DLD1 (cell line): ENCODE results near the gene IL2.

Experiments
- in situ Hi-C: cut with HindIII; loops from 2 replicates; pipeline ENCODE4 v1.10.0; 2017; ENCODE audit warnings: low sequenced_read_pairs

The IL2 gene

DNA sequence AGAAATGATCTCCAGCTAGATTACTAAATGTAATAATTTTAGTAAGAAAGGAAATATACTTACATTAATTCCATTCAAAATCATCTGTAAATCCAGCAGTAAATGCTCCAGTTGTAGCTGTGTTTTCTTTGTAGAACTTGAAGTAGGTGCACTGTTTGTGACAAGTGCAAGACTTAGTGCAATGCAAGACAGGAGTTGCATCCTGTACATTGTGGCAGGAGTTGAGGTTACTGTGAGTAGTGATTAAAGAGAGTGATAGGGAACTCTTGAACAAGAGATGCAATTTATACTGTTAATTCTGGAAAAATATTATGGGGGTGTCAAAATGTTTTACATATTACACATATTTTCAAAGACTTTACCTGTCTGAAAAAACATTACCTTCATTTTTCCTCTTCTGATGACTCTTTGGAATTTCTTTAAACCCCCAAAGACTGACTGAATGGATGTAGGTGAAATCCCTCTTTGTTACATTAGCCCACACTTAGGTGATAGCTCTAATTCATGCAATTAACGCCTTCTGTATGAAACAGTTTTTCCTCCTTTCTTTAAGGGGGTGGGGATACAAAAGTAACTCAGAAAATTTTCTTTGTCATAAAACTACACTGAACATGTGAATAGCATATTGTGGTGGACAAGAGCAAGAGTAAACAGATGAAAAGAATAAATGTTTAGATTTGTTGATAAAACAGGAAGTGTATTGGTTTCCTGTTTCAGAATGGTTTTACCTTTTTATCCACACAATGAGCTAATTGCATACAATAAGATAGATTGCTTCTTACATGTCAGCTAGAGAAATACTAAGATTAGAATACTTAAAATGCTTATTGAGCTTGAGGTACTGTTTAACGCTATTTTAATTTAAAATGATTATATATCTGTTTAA lies at the start of gene IL2:
TSS of gene IL2 (minus strand) at position 495 of the 886 bp plus-strand sequence. CDS start at position 210, 285 bp downstream.
- in situ Hi-C loops: no loop called here

DNA sequence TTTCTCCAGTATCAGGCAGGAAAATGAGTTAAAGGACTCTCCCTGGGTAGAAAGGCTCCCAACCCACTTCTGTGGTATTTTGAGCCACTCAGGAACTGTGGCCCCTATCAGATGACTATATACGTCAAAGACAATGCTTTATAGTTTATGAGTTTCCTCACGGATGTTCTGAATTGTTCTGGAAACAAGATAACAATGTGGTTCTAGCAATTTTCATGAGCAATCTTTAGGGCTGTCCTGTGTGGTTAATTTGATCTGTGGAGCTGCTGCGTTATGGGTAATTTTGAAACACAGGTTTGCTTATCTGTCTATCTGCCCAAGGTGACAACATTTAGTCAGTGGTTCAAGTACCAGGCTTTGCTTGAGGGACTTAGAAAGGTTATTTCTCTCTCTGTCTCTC lies 46.7 kb upstream of the IL2 start:
- in situ Hi-C loops: no loop called here

DNA sequence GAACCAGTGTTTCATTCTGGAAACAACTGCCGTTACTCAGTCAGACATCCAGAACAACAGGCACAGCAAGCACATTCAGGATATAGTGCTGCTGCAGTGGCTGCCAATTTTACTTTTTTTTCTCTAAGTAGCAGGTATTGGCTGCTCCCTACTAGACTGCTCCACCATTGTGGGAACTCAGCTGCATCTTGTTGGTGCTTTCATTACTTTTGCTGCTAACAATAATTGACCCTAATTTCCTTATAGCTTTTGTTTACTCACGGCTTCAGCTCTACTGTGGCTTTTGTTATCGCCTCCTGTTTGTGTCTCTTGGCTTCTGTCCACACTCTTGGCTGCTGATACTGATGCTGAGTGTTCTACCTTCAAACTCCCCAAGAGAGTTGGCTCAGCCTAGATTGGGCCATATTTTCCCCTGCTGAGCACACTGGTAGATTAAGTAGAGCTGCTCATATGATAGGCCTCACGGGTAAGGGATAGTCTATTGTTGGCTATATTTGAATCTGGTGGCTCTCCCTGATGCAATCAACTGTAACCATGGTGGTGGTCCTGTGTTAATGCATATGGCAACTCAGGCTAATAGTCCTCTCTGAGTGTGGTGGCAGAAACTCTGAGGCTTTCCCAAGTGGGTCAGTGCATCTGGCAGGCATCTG lies 44.5 kb upstream of the IL2 start:
- in situ Hi-C loops: no loop called here

DNA sequence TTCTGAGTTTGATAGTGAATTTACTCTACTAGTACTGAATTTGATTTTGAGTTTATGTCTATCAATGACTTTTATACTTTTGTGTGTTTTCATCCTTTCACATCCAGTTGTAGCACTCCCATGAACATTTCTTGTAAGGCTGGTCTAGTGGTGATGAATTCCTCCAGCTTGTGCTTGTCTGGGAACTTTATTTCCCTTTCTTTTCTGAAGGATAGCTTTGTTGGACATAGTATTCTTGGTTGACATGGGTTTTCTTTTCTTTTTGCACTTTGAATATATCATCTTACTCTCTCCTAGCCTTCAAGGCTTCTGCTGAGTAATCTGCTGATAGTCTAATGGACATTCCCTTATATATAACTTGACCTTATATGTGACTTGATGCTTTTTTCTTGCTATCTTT lies 32.5 kb upstream of the IL2 start:
- in situ Hi-C loops: no loop called here

DNA sequence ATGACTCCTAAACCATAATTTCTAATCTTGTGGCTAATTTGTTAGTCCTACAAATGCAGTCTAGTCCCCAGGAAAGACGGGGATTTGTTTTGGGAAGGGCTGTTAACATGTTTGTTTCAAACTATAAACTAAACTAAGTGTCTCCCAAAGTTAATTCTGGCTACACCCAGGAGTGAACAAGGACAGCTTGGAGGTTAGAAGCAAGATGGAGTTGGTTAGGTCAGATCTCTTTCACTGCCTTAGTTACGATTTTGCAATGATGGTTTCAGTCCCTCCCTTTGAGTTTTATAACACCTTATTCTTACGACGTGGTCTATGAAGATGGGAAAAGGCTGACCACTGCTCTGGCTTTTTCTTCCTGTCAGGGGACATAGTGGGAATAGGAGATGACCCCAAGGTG lies 27.0 kb upstream of the IL2 start:
- in situ Hi-C loops: no loop called here

DNA sequence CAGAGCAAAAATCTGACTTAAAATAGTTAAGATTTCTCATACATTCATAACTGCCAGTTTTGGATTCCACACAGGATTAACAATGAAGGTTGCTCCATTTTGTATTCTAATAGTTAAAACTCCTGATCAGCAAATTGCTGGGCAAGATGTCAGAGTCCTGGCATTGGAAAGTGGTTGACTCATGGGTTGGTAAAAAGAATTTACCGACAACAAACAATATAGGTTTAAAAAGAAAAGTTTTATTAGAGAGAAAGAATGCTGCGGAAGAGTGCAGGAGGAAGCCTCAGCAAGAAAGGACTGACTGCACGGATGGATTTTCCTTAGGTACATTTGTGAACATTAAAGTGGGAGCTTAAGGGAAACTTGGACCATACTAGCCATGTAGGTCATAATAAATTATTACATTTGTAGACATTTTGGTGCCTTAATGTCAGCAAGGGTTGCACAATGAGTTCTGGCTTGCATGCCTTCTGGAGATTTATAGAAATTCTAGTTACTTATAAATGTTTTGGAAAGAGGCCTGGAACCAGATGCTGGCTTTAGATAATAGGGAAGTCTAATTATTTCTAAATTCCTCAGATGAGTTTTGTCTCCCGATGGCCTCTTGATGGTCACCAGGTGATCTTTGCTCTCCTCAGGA lies 25.4 kb upstream of the IL2 start:
- in situ Hi-C loops: no loop called here

DNA sequence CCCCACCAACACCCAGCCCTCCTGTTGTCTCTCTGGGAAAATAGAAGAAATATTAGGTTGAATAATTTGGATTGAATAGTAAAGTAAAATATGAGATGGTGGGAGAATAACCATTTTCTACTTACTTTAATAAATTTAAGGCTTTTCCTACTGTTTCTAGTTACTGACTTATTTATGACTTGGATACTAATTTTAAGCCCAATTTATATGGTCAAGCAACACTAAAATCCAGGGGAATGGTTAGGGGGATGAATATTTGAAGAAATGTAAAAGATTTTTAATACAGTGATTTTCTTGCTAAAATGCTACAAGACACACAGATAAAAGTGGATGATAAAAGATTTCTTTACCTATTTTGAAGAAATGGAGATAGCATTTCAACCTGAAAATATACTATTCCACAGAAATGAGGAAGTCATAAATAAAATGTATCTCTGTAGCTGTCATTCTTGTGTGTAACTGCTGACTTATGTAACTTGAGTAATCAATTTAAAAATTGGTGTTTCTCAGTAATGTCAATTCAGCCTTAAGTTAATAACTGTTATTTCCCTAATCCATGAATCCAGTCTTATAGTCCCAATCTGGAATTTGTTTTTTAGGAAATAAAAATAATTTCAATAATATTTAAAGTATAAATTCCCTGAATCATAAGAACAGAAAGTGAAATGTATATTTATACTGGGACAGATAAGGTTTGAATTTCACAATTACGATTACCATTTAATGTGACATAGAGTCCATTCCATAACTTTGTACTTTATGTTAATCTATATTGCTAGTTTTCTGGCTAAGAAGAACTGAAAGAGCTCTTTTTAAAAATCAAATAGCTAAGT lies 24.3 kb upstream of the IL2 start:
- in situ Hi-C loops: no loop called here

DNA sequence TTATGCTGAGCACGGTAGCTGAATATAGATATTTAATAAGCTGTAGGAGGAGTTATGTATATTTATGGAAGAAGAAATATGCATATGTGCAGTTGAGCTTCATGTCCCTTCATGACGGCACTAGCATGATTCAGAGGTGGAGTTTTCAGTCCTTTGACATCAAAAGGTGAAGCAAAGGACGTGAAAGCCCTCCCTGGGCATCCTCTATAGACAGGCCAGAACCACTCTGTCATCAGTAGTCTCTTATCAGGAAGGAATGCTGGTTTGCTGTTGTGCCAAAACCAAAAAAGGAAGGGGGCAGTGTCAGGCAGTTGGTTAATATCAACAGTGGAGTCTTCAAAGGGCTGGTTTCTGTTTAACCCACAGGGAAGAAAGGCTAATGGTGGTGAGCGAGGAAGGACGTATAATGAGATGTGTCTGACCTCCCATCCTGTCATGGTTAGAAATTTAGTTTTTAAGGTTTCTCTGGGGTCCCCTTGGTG lies 23.5 kb upstream of the IL2 start:
- in situ Hi-C loops: no loop called here

DNA sequence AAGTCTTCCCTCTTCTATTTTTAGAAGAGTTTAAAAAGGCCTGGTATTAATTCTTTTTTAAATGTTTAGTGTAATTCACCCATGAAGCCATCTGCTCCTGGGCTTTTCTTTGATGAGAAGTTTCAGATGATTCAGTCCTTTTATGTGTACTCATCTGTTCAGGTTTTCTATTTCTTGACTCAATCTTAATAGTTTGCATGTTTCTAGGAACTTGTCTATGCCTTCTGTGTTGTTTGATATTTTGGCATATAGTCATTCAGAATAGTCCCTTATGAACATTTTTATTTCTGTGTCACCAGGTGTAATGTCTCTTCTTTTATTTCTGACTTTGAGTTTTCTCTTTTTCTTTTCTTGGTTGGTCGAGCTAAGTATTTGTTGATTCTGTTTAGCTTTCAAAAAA lies 20.2 kb upstream of the IL2 start:
- in situ Hi-C loops: no loop called here

DNA sequence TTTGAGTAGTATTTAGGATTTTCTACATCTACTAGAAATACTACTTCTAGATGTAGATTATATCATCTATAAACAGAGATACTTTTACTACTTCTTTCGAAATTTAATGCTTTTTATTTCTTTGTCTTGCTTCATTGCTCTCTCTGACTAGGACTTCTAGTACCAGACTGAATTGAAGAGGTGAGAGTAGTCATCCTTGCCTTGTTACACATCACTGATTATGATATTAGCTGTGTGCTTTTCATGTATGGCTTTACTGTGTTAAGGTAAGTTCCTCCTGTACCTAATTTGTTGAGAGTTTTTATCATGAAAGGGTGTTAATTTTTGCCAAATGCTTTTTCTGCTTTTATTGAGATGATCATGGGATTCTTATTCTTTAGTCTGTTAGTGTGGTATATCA lies 19.6 kb upstream of the IL2 start:
- in situ Hi-C loops: no loop called here

DNA sequence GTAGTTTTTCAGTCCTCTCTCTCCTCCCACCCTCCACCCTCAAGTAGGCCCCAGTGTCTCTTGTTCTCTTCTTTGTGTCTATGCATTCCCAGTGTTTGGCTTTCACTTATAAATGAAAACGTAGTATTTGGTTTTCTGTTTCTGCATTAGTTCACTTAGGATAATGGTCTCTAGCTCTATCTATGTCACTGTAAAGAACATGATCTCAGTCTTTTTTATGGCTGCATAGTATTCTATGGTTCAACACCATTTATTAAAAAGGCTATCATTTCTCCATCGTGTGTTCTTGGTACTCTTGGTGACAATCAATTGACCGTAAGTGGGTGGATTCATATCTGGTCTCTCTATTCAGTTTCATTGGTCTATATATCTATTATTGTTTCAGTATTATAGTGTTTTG lies 18.7 kb upstream of the IL2 start:
- in situ Hi-C loops: no loop called here

DNA sequence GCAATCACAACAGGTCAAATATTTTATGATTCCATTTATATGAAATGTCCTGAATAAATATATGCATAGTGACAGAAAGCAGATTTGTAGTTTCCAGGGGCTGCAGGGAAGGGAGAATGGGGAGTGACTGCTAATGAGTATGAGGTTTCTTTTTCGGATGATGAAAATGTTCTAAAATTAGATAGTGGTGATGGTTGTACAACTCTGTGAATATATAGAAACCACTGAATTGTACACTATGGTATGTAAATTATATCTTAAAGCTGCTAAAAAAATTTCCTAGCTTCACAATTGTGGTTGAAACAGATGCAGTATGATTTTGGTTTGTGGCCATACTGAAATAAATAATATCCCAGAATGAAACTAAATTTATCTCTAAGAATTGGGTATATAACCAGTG lies 12.9 kb upstream of the IL2 start:
- in situ Hi-C loops: no loop called here

DNA sequence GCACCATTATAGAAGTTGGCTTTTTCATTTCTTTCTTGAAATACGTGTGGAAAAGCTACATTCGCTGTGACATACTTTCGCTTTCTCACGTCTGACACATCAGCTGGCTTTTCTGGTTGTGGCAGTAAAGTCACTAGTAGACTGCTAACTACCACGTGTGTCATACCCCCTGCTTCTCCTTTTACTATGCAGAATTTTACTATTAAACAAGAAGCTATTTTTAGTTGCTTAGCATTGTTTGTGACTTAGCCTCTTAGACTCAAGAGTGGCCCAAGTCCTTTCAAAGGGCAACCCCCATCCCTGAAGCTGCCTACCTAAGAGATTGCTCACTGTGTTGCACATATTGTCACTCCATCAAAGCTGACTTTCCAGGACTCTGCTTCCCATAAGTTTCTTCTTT lies 2.1 kb upstream of the IL2 start:
- in situ Hi-C loops: no loop called here

DNA sequence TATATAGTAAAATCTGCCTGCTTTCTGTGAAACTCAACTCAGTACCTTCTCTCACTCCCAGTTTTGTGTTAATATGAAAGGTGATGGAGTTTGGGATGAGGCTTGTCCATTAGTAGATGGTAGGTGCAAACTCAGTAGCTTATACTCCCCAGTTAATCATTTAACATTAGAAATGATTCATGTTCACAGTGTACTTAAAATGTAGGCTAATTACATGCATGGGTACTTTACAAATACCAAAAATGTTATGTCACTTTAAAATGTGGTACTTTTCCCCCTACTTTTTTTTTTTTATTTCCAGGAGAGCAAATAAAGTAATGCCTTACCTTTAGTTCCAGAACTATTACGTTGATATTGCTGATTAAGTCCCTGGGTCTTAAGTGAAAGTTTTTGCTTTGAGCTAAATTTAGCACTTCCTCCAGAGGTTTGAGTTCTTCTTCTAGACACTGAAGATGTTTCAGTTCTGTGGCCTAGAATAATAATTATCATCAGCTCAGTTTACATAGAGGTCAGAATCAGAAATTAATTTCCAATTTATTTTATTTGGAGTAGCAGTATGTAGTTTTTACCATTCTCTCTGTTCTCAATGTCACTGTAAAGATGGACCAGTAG lies 3.0 kb downstream of the IL2 start:
- in situ Hi-C loops: no loop called here

DNA sequence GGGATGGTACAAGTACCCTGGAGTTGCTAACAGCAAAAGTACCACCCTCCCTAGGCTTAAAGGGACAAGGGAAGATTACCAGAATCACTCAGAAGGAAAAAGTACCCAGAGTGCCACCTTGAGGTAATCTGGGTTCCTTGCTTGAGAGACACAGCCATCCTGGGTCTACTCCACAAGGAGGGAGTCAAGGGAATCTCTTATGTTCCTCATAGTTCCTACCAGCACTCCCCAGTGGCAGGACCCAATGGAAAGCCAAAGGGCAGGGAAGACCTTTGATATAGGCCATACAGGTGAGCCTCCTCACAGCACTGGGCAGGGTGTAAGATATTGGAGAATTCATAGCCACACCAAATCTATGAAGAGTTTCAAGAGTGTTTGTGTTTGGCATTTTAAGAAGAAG lies 5.7 kb downstream of the IL2 start:
- in situ Hi-C loops: no loop called here

DNA sequence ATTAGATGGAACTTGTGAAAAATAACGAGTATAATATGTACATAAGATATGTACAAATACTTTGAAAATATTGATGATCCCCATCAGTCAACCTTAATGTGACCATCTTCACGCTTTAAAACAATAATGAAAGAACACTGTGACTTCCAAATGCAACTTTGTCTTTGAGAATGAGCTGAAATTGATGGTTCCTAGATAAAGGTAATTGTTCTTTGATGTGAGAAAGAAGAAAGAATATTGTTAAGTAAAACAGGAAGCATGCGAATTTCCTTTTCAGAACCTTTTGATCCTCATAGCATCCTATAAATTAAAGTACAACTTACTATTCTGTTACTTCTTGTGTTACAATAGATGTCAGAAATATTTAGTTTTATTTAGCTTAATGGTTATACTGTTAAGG lies 22.2 kb downstream of the IL2 start:
- in situ Hi-C loops: no loop called here

DNA sequence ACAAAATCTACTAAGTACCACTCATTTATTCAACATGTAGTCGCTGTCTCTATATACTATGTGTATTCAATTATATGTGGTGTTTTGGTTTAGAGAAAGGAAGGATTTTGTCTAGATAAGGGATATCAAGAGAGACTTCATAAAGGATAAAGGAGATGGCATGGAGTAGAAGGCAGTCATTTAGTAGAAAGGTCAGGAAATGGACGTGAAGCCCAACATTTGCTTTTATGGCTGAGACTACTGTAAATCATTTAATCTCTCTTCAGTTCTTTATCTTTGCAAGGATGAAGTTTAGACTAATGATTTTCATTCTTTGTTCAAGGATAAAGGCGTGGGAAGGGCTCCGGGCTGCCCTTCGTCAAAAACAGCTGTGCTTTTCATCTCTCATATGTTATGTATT lies 25.2 kb downstream of the IL2 start:
- in situ Hi-C loops: no loop called here

DNA sequence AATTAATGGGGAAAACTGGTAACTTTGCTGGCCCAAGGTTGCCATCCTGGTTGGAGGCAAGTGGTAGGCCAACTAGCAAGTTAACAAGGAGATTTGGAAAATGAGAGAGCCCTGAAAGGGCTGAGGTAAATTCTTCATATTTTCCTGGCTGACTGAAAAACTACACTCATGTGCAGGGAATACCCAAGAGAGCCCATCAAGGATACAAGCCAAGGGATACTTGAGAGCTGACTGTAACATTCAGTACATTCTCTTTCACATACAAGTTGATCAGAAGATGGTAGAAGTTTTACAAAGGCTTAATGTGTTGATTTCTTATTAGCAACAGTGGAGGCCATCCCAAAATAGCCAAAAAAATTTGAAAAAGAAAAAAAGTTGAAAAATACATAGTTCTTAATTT lies 33.3 kb downstream of the IL2 start:
- in situ Hi-C loops: no loop called here

DNA sequence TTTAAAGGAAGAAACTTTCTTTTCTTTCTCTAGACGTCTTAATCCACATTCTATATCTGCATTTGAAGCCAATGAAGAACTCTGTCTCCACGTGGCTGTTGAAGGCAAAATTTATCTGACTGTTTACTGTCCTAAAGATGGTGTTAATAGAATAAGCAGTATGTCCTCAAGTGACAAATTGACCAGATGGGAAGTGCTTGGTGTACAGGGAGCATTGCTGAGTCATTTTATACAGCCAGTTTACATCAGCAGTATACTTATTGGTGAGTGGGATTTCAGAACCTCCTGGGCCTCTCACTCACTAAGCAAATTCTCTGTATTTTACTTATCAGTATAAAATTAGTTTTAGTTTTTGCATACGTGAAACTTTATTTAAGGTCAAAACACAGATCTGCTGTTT lies 44.0 kb downstream of the IL2 start:
- in situ Hi-C loops: no loop called here

DNA sequence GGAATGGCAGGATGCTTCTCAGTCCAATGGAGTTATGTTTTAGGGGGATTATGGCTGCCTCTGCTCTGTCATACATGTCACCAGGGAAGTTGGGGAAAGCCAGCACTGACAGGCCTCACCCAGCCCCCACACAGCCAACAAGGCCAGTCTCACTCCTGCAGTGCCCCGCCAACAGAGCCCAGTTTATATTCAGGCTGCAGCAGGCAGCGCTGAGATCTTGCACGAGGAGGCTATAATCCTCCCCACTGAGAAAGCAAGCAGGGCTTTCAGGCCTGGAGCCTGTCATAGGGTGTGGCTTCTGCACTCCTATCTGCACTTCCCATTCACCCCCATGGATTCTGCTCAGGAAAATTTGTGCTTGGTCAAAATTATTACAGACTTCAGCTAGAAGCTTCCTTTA lies 52.7 kb downstream of the IL2 start:
- in situ Hi-C loops: no loop called here
